Upper lobe of right lung (tissue), 1 donor: ENCODE results near the gene SNURF. TPM values are rescaled to one million over a fixed set of nuclear protein-coding genes. Genes with fewer than 3 reads are reported as not detected.

Experiments used
- ATAC-seq: fragments of 200-7000 bp; cut with Tn5 transposase; one replicate; pipeline ENCODE4 v1.9.1; 2020; ENCODE audit warnings: mild to moderate bottlenecking, moderate library complexity
- DNase-seq: peaks from one replicate; pipeline ENCODE4 v3.0.0-alpha.2; 2020
- H3K27ac ChIP-seq: fragments of 200-600 bp; one replicate; pipeline ENCODE4 v1.8.0; 2022
- H3K27me3 ChIP-seq: fragments of 200-600 bp; one replicate; pipeline ENCODE4 v1.8.0; 2022; ENCODE audit warnings: mild to moderate bottlenecking
- H3K36me3 ChIP-seq: fragments of 200-600 bp; one replicate; pipeline ENCODE4 v1.8.0; 2022
- H3K4me1 ChIP-seq: fragments of 200-600 bp; one replicate; pipeline ENCODE4 v1.8.0; 2022
- H3K4me3 ChIP-seq: fragments of 200-600 bp; one replicate; pipeline ENCODE4 v1.8.0; 2022; ENCODE audit warnings: mild to moderate bottlenecking
- H3K9me3 ChIP-seq: fragments of 200-600 bp; one replicate; pipeline ENCODE4 v1.8.0; 2022
- intact Hi-C: fragments of 100-400 bp; cut with DNase I; formaldehyde crosslinking; loops from one replicate; pipeline ENCODE4 v1.11.0; 2022
- total RNA-seq: library from RNA; stranded (reverse); fragmentation: NEBNext Ultra II Directional; extraction: Animal tissue kit (Norgen Biotek cat#: 25700); gene quantifications from one replicate; pipeline ENCODE4 v1.2.1, GENCODE V29; 2021
- TF ChIP-seq, protein P1 (sequence below): fragments of 200-600 bp; IDR thresholded peaks from one replicate; pipeline ENCODE4 v1.8.0; 2022; ENCODE audit warnings: antibody characterized with exemption
- donor health status: DM: no; HTN: yes; CAD: no; lungs with severe emphysema.

Gene SNURF
- total RNA-seq, 1 donor from 2014 or later, result 11.5 TPM

GRCh38 chr15:24944954-24945353 is 9.8 kb upstream of the SNURF start:
- DNase-seq (no peak), ATAC-seq (no peak)
- no peaks in the 10 kb centered on the region for H3K4me1 ChIP-seq
- intact Hi-C loops, result no loop called here
- no peaks in the 10 kb centered on the region for H3K36me3 ChIP-seq
- no peaks in the 10 kb centered on the region for H3K9me3 ChIP-seq
- no peak overlapping the region for H3K4me3 ChIP-seq
- TF ChIP-seq, protein P1, sequence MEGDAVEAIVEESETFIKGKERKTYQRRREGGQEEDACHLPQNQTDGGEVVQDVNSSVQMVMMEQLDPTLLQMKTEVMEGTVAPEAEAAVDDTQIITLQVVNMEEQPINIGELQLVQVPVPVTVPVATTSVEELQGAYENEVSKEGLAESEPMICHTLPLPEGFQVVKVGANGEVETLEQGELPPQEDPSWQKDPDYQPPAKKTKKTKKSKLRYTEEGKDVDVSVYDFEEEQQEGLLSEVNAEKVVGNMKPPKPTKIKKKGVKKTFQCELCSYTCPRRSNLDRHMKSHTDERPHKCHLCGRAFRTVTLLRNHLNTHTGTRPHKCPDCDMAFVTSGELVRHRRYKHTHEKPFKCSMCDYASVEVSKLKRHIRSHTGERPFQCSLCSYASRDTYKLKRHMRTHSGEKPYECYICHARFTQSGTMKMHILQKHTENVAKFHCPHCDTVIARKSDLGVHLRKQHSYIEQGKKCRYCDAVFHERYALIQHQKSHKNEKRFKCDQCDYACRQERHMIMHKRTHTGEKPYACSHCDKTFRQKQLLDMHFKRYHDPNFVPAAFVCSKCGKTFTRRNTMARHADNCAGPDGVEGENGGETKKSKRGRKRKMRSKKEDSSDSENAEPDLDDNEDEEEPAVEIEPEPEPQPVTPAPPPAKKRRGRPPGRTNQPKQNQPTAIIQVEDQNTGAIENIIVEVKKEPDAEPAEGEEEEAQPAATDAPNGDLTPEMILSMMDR, result no peak
- H3K27me3 ChIP-seq, result no peaks in the 10 kb centered on the region
- H3K27ac ChIP-seq, result no peak overlapping the region

GRCh38 chr15:24945711-24946110 is 9.1 kb upstream of the SNURF start:
- Histone ChIP-seq H3K36me3 (no peaks in the 10 kb centered on the region), H3K4me3 (no peak overlapping the region), H3K9me3 (no peaks in the 10 kb centered on the region), H3K4me1 (no peaks in the 10 kb centered on the region), H3K27me3 (no peaks in the 10 kb centered on the region), H3K27ac (no peak overlapping the region)
- TF ChIP-seq, protein P1, result no peak
- no peak for DNase-seq
- intact Hi-C loops, result no loop called here
- ATAC-seq, result no peak

- TF ChIP-seq, protein P1, result no peak
- no peak for ATAC-seq
- Histone ChIP-seq H3K27me3 (no peaks in the 10 kb centered on the region), H3K27ac (no peak overlapping the region), H3K4me1 (no peaks in the 10 kb centered on the region), H3K4me3 (no peak overlapping the region), H3K9me3 (no peaks in the 10 kb centered on the region), H3K36me3 (no peaks in the 10 kb centered on the region)
- intact Hi-C loops, result no loop called here
- no peak for DNase-seq
Observed at GRCh38 chr15:24948495-24948894, 6.3 kb upstream of the SNURF start.

- DNase-seq (peak; percentile 64), ATAC-seq (peak; percentile 34)
- intact Hi-C loops, result no loop called here
- Histone ChIP-seq H3K27ac (peak overlapping the region; percentile 94), H3K4me3 (peak overlapping the region; percentile 69), H3K4me1 (no peaks in the 10 kb centered on the region), H3K9me3 (no peaks in the 10 kb centered on the region), H3K36me3 (no peaks in the 10 kb centered on the region), H3K27me3 (no peaks in the 10 kb centered on the region)
- TF ChIP-seq, protein P1, result no peak
Observed at GRCh38 chr15:24955531-24955921, 739 bp downstream of the SNURF start.

- DNase-seq, result peak; percentile 87
- TF ChIP-seq, protein P1, result no peak
- H3K27ac ChIP-seq, result peak overlapping the region; percentile 94
- H3K4me1 ChIP-seq, result no peaks in the 10 kb centered on the region
- ATAC-seq, result peak; percentile 86
- H3K9me3 ChIP-seq, result no peaks in the 10 kb centered on the region
- H3K4me3 ChIP-seq, result peak overlapping the region; percentile 69
- intact Hi-C loops, result no loop called here
- no peaks in the 10 kb centered on the region for H3K27me3 ChIP-seq
- no peaks in the 10 kb centered on the region for H3K36me3 ChIP-seq
Observed at GRCh38 chr15:24956111-24956838, 1.5 kb downstream of the SNURF start.
